IMR-90 (cell line): ENCODE measurements around the gene PKM. TPM values are rescaled to one million over a fixed set of nuclear protein-coding genes. Genes with fewer than 3 reads are reported as not detected.
A peak's percentile ranks its signal among the peaks of the same experiment; 100 is the strongest.

Source experiments
- ATAC-seq: fragments of 200-7000 bp; cut with Tn5 transposase; 2 replicates; pipeline ENCODE4 v1.9.1; 2020; ENCODE audit warnings: low read depth, mild to moderate bottlenecking, moderate library complexity
- BruUV-seq: library from RNA; stranded (reverse); fragments of 400-500 nt; replicated peaks from 2 replicates; lab custom pipeline; 2021; lab: Mats Ljungman, UMichigan
- CTCF ChIA-PET: fragments of 300-600 bp; formaldehyde crosslinking; extraction: SDS; loops from one replicate; lab custom pipeline; 2021; ENCODE audit warnings: antibody characterized with exemption; lab: Yijun Ruan, JAX
- POLR2A ChIA-PET: fragments of 300-600 bp; sonication (Branson Sonifier 250); formaldehyde crosslinking; loops from one replicate; lab custom pipeline; 2022; ENCODE audit warnings: antibody characterized with exemption; ENCODE audit not compliant: unreplicated experiment; lab: Charles Lee
- DNase-seq: peaks from one replicate; pipeline ENCODE4 v3.0.0; 2013
- H2AFZ ChIP-seq: replicated peaks from 2 replicates; pipeline ENCODE3; 2013; ENCODE audit warnings: low read length, mild to moderate bottlenecking; ENCODE audit not compliant: poor library complexity
- H2AK5ac ChIP-seq: 2 replicates; pipeline ENCODE4 v1.6.1; 2013; ENCODE audit warnings: low read depth, low read length, inconsistent platforms
- H2AK9ac ChIP-seq: replicated peaks from 2 replicates; pipeline ENCODE3; 2013; ENCODE audit warnings: mild to moderate bottlenecking, low read depth, low read length, moderate library complexity; ENCODE audit not compliant: poor library complexity
- H2BK120ac ChIP-seq: 2 replicates; pipeline ENCODE4 v1.6.1; 2013; ENCODE audit warnings: low read depth, low read length, inconsistent platforms
- H2BK15ac ChIP-seq: 3 replicates; pipeline ENCODE4 v1.6.1; 2013; ENCODE audit warnings: low read depth, low read length, inconsistent platforms
- H2BK20ac ChIP-seq: 2 replicates; pipeline ENCODE4 v1.6.1; 2013; ENCODE audit warnings: low read depth, mild to moderate bottlenecking, inconsistent platforms, low read length, moderate library complexity
- H2BK5ac ChIP-seq: 2 replicates; pipeline ENCODE4 v1.6.1; 2013; ENCODE audit warnings: mild to moderate bottlenecking, low read depth, low read length, inconsistent platforms; ENCODE audit not compliant: poor library complexity, severe bottlenecking
- H3K14ac ChIP-seq: replicated peaks from 2 replicates; pipeline ENCODE4 v1.6.1; 2013; ENCODE audit warnings: low read depth, low read length, inconsistent platforms
- H3K18ac ChIP-seq: 2 replicates; pipeline ENCODE4 v1.6.1; 2013; ENCODE audit warnings: low read depth, low read length, control low read depth
- H3K23ac ChIP-seq: 2 replicates; pipeline ENCODE4 v1.6.1; 2013; ENCODE audit warnings: low read depth, low read length, inconsistent platforms
- H3K27ac ChIP-seq: 2 replicates; pipeline ENCODE4 v1.5.1; 2013; ENCODE audit warnings: mild to moderate bottlenecking, control low read depth, low read length; ENCODE audit not compliant: insufficient read depth
- H3K27me3 ChIP-seq: 2 replicates; pipeline ENCODE4 v1.6.1; 2013; ENCODE audit warnings: low read length; ENCODE audit not compliant: control insufficient read depth, insufficient read depth
- H3K36me3 ChIP-seq: 2 replicates; pipeline ENCODE4 v1.6.1; 2013; ENCODE audit warnings: low read length, mixed read lengths; ENCODE audit not compliant: control insufficient read depth, insufficient read depth
- H3K4ac ChIP-seq: 2 replicates; pipeline ENCODE4 v1.6.1; 2013; ENCODE audit warnings: low read depth, low read length, inconsistent platforms
- H3K4me1 ChIP-seq: 2 replicates; pipeline ENCODE4 v1.6.1; 2013; ENCODE audit warnings: low read length, mixed read lengths; ENCODE audit not compliant: control insufficient read depth, insufficient read depth
- H3K4me2 ChIP-seq: 2 replicates; pipeline ENCODE4 v1.6.1; 2013; ENCODE audit warnings: low read depth, mild to moderate bottlenecking, control low read depth, low read length, moderate library complexity
- H3K4me3 ChIP-seq: 2 replicates; pipeline ENCODE4 v1.5.1; 2013; ENCODE audit warnings: low read depth, mild to moderate bottlenecking, control low read depth, low read length, moderate library complexity; ENCODE audit not compliant: insufficient read depth
- H3K56ac ChIP-seq: 2 replicates; pipeline ENCODE4 v1.6.1; 2013; ENCODE audit warnings: low read length, inconsistent platforms; ENCODE audit not compliant: insufficient read depth; ENCODE audit errors: extremely low read depth
- H3K79me1 ChIP-seq, 2 experiments: 2 replicates each; pipeline ENCODE4 v1.6.1; 2013; ENCODE audit warnings: low read length in 2 of 2, inconsistent platforms in 1 of 2, low read depth in 1 of 2
- H3K9ac ChIP-seq: 2 replicates; pipeline ENCODE4 v1.6.1; 2013; ENCODE audit warnings: low read depth, low read length, control low read depth
- H3K9me1 ChIP-seq: 2 replicates; pipeline ENCODE4 v1.6.1; 2013; ENCODE audit warnings: low read length, inconsistent platforms; ENCODE audit not compliant: insufficient read depth
- H3K9me3 ChIP-seq: 2 replicates; pipeline ENCODE4 v1.6.1; 2013; ENCODE audit warnings: low read length; ENCODE audit not compliant: control insufficient read depth, insufficient read depth
- H4K20me1 ChIP-seq: 2 replicates; pipeline ENCODE4 v1.6.1; 2013; ENCODE audit warnings: low read length, inconsistent platforms; ENCODE audit not compliant: insufficient read depth
- H4K5ac ChIP-seq: 2 replicates; pipeline ENCODE4 v1.6.1; 2013; ENCODE audit warnings: mild to moderate bottlenecking, low read depth, low read length, control low read depth
- H4K8ac ChIP-seq, 2 experiments: 2 replicates each; pipeline ENCODE4 v1.6.1; 2013; ENCODE audit warnings: low read depth in 2 of 2, low read length in 2 of 2, control low read depth in 1 of 2, inconsistent platforms in 1 of 2
- H4K91ac ChIP-seq: 2 replicates; pipeline ENCODE4 v1.6.1; 2013; ENCODE audit warnings: low read depth, low read length, inconsistent platforms; ENCODE audit not compliant: insufficient read depth
- BHLHE40 ChIP-seq: fragments of 150-350 bp; IDR thresholded peaks from 2 replicates; pipeline ENCODE4 v1.6.1; 2016; ENCODE audit warnings: mild to moderate bottlenecking, low read depth, low read length
- CEBPB ChIP-seq: IDR thresholded peaks from 2 replicates; pipeline ENCODE4 v1.6.1; 2012; ENCODE audit warnings: low read depth, low read length, improper control_type of control experiment
- CHD1 ChIP-seq: IDR thresholded peaks from 2 replicates; pipeline ENCODE4 v1.6.1; 2012; ENCODE audit warnings: low read depth, low read length, improper control_type of control experiment
- MAFK ChIP-seq: IDR thresholded peaks from 2 replicates; pipeline ENCODE4 v1.6.1; 2012; ENCODE audit warnings: low read depth, low read length, improper control_type of control experiment
- MXI1 ChIP-seq: IDR thresholded peaks from 2 replicates; pipeline ENCODE4 v1.6.1; 2012; ENCODE audit warnings: low read depth, mild to moderate bottlenecking, low read length, moderate library complexity, borderline replicate concordance
- NFE2L2 ChIP-seq: fragments of 150-350 bp; IDR thresholded peaks from 2 replicates; pipeline ENCODE4 v1.6.1; 2016; ENCODE audit warnings: low read depth, mild to moderate bottlenecking, low read length
- WGBS, 2 experiments: methylation state at CpG; one replicate each; pipeline versions ENCODE4 v1.1.5 to v1.1.7; 2013; ENCODE audit warnings: missing lambda C conversion rate in 2 of 2; ENCODE audit not compliant: insufficient read length in 1 of 2; ENCODE audit errors: extremely low coverage in 2 of 2; 5-methylcytosine and 5-hydroxymethylcytosine counted together
- dilution Hi-C: fragments of 300-500 bp; cut with HindIII; formaldehyde crosslinking; loops from one replicate; pipeline ENCODE4 v1.14.3; 2018; ENCODE audit warnings: low sequenced_read_pairs; ENCODE audit not compliant: unreplicated experiment
- in situ Hi-C: fragments of 300-500 bp; cut with MboI; formaldehyde crosslinking; loops from 3 replicates; pipeline ENCODE4 v1.14.3; 2019; ENCODE audit warnings: low sequenced_read_pairs, inconsistent platforms, mixed read lengths
- intact Hi-C: fragments of 100-400 bp; cut with micrococcal nuclease; formaldehyde crosslinking; loops from 2 replicates; pipeline ENCODE4 v1.10.0; 2022
- polyA plus RNA-seq, 3 experiments: library from polyadenylated mRNA; depleted of rRNA; stranded (reverse); fragments of >200 nt; gene quantifications; 2 replicates each; pipeline ENCODE4 v1.2.3, GENCODE V29; 2012; ENCODE audit warnings: low replicate concordance in 1 of 3
- total RNA-seq: library from RNA; depleted of rRNA; stranded (reverse); fragments of >200 nt; gene quantifications from 2 replicates; pipeline ENCODE4 v1.2.3, GENCODE V29; 2012
- TF ChIP-seq, protein P1 (sequence below): fragments of 150-350 bp; IDR thresholded peaks from 2 replicates; pipeline ENCODE4 v1.6.1; 2017; ENCODE audit warnings: mild to moderate bottlenecking, antibody characterized with exemption, low read length, low read depth

The PKM gene
- total and polyA plus RNA-seq, 2 of the 4 experiments (the other 2 are of a cell fraction): 2,219 to 3,859 TPM

DNA sequence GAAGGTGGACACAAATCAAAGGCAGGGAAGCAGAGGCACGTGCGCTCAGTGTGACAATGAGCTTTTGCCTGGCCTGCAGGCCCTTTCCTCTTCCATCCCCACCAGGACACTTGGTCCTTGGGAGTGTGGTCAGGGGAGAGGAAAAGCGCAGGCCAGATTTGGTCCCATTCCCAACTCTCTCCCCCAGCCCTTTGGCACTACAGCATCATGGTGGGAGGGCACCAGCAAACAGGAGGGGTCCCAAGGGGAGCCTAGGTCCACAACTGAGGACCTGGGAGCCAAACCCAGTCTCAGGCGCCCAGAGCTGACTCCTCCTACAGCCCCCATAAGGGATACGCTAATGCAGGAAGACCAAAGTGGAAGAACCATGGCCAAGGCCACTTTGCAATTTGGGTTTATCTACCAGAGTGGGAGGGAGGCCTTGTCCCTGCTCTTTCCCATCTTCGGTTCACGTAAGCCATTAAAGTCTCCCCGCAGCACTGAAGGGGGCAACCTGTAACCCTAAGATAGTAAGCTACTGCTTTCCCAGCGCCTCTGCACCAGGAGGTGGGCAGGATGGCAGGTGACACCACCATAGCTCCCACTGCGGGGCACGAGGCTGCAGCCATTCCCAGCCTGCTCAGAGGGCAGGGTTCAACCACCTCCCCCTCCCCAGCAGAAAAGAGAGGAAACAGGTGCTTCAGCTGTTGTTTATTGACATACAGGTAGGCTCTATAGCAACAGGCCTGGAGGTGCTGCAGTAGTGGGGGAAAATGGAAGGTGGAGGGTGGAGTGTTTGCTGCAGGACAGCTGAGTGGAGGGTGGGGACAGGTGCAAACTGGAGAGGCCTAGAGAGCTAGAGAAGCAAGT, 32.4 kb downstream of the PKM start:
- TF ChIP-seq, protein P1, sequence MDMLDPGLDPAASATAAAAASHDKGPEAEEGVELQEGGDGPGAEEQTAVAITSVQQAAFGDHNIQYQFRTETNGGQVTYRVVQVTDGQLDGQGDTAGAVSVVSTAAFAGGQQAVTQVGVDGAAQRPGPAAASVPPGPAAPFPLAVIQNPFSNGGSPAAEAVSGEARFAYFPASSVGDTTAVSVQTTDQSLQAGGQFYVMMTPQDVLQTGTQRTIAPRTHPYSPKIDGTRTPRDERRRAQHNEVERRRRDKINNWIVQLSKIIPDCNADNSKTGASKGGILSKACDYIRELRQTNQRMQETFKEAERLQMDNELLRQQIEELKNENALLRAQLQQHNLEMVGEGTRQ: no peak
- no peak for TF ChIP-seq BHLHE40
- no peak for TF ChIP-seq CHD1
- TF ChIP-seq MXI1: no peak
- TF ChIP-seq MAFK: no peak
- no peak for TF ChIP-seq CEBPB
- no peak for TF ChIP-seq NFE2L2
- no peak for ATAC-seq
- Histone ChIP-seq H3K18ac (no peak overlapping the region), H4K20me1 (peaks cover 63% of the 10 kb centered on the region), H3K4me1 (no peaks in the 10 kb centered on the region), H2AK9ac (peak overlapping the region; percentile 56), H3K4me3 (no peak overlapping the region), H3K9me1 (no peaks in the 10 kb centered on the region), H3K9ac (no peak overlapping the region), H3K4me2 (no peak overlapping the region), H2BK120ac (no peak overlapping the region), H2AFZ (peak overlapping the region; percentile 17), H3K56ac (no peak overlapping the region), H3K36me3 (peaks cover 55% of the 10 kb centered on the region), H2AK5ac (no peak overlapping the region), H2BK15ac (no peak overlapping the region), H4K5ac (no peak overlapping the region), H4K91ac (no peak overlapping the region), H3K79me1 (peaks cover 15 to 36% of the 10 kb centered on the region in 2 experiments), H3K23ac (no peak overlapping the region), H4K8ac (no peak overlapping the region), H3K27me3 (no peaks in the 10 kb centered on the region), H3K27ac (no peak overlapping the region), H3K9me3 (no peaks in the 10 kb centered on the region), H2BK20ac (no peak overlapping the region), H3K4ac (no peak overlapping the region), H2BK5ac (no peak overlapping the region), H3K14ac (0 out of 2 replicates have a peak overlapping the region, but pooled peaks have one; percentile 2)
- intact Hi-C loops: loop anchor here (1.0 to 5.0 kb wide), 3 partner anchors 32 to 88 kb away; partner anchors contain the start of genes PARP6 and PKM
- dilution Hi-C loops: no loop called here
- no TSS peak for BruUV-seq
- CTCF ChIA-PET: no interaction called here
- POLR2A ChIA-PET: no interaction called here
- WGBS, 2 experiments: 80% methylated on average over 3 of the region's 11 CpGs; no CpG with 5 or more reads in 1 of the 2 experiments
- DNase-seq: no peak
- in situ Hi-C loops: no loop called here
